ENCODE data around the gene RAB8B.
"Not testable (repeated sequence)": the region's sequence is repeated elsewhere in the genome, so short reads cannot be mapped to it uniquely, and the experiment has no call there.

The RAB8B gene

GRCh38 chr15:63210151-63211091, 21.0 kb downstream of the RAB8B start:
- no peak for FAIRE-seq

- no peak for FAIRE-seq
Measured at GRCh38 chr15:63211092-63211490, 21.7 kb downstream of the RAB8B start.

- no peak for FAIRE-seq
Measured at GRCh38 chr15:63211549-63211948, 22.1 kb downstream of the RAB8B start.

- peak; percentile 33 for FAIRE-seq
Measured at GRCh38 chr15:63212050-63213004, 22.9 kb downstream of the RAB8B start.

GRCh38 chr15:63218100-63218808, 28.8 kb downstream of the RAB8B start:
- FAIRE-seq = no peak

GRCh38 chr15:63219196-63219710, 29.8 kb downstream of the RAB8B start:
- FAIRE-seq = no peak

GRCh38 chr15:63221346-63221745, 31.9 kb downstream of the RAB8B start:
- FAIRE-seq = no peak

GRCh38 chr15:63223463-63223862, 34.1 kb downstream of the RAB8B start:
- no peak for FAIRE-seq

- FAIRE-seq = no peak
Measured at GRCh38 chr15:63225381-63225780, 36.0 kb downstream of the RAB8B start.

GRCh38 chr15:63226155-63226883, 36.9 kb downstream of the RAB8B start:
- no peak for FAIRE-seq

GRCh38 chr15:63226966-63227401, 37.6 kb downstream of the RAB8B start:
- FAIRE-seq = no peak

- no peak for FAIRE-seq
Measured at GRCh38 chr15:63227689-63228088, 38.3 kb downstream of the RAB8B start.

GRCh38 chr15:63231206-63231605, 41.8 kb downstream of the RAB8B start:
- FAIRE-seq = peak; percentile 72

GRCh38 chr15:63231706-63232105, 42.3 kb downstream of the RAB8B start:
- no peak for FAIRE-seq

GRCh38 chr15:63232405-63232804, 43.0 kb downstream of the RAB8B start:
- no peak for FAIRE-seq

GRCh38 chr15:63232943-63233342, 43.5 kb downstream of the RAB8B start:
- no peak for FAIRE-seq

GRCh38 chr15:63233667-63234423, 44.4 kb downstream of the RAB8B start:
- no peak for FAIRE-seq

GRCh38 chr15:63234451-63234870, 45.1 kb downstream of the RAB8B start:
- FAIRE-seq = no peak

GRCh38 chr15:63236272-63236671, 46.9 kb downstream of the RAB8B start:
- no peak for FAIRE-seq

GRCh38 chr15:63237086-63237485, 47.7 kb downstream of the RAB8B start:
- FAIRE-seq = not testable (repeated sequence)

GRCh38 chr15:63238171-63238570, 48.8 kb downstream of the RAB8B start:
- no peak for FAIRE-seq

Data from islet of Langerhans (tissue), 1 donor.